Measurements from ENCODE around the gene MYCBP2.

Gene MYCBP2

GRCh38 chr13:77190349-77190958, 136.4 kb downstream of the MYCBP2 start:
- H3K4me3 ChIP-seq (ENCODE audit: low read depth, low read length) = no peak overlapping the region
- no peak for TF ChIP-seq CTCF (IDR thresholded peaks at IDR 0.05; ENCODE audit: low read depth, low read length)
- H3K9me3 ChIP-seq (ENCODE audit: severe bottlenecking) = no peaks in the 10 kb centered on the region
- H3K27ac ChIP-seq = no peak overlapping the region
- no peak for DNase-seq
- H3K36me3 ChIP-seq = no peaks in the 10 kb centered on the region
- H3K27me3 ChIP-seq (ENCODE audit: insufficient read depth, low read depth, severe bottlenecking) = no peaks in the 10 kb centered on the region

GRCh38 chr13:77185721-77186120, 141.2 kb downstream of the MYCBP2 start:
- Histone ChIP-seq H3K36me3 (no peaks in the 10 kb centered on the region; the same call in 1 of the 2 replicates), H3K4me3 (ENCODE audit: low read depth, low read length) (no peak overlapping the region), H3K9me3 (ENCODE audit: severe bottlenecking) (no peaks in the 10 kb centered on the region), H3K27ac (no peak overlapping the region), H3K27me3 (ENCODE audit: insufficient read depth, low read depth, severe bottlenecking) (no peaks in the 10 kb centered on the region)
- no peak for DNase-seq
- no peak for TF ChIP-seq CTCF (IDR thresholded peaks at IDR 0.05; ENCODE audit: low read depth, low read length)

- DNase-seq = no peak
- Histone ChIP-seq H3K9me3 (ENCODE audit: severe bottlenecking) (no peaks in the 10 kb centered on the region), H3K36me3 (no peaks in the 10 kb centered on the region; the same call in 1 of the 2 replicates), H3K27me3 (ENCODE audit: insufficient read depth, low read depth, severe bottlenecking) (no peaks in the 10 kb centered on the region), H3K4me3 (ENCODE audit: low read depth, low read length) (no peak overlapping the region), H3K27ac (no peak overlapping the region)
- no peak for TF ChIP-seq CTCF (IDR thresholded peaks at IDR 0.05; ENCODE audit: low read depth, low read length)
These were observed 142.4 kb downstream of the MYCBP2 start for GRCh38 chr13:77184455-77184854.

- no peak overlapping the region for H3K4me3 ChIP-seq (ENCODE audit: low read depth, low read length)
- H3K36me3 ChIP-seq = no peaks in the 10 kb centered on the region; the same call in 1 of the 2 replicates
- DNase-seq = no peak
- H3K27me3 ChIP-seq (ENCODE audit: insufficient read depth, low read depth, severe bottlenecking) = no peaks in the 10 kb centered on the region
- no peak overlapping the region for H3K27ac ChIP-seq
- no peaks in the 10 kb centered on the region for H3K9me3 ChIP-seq (ENCODE audit: severe bottlenecking)
- no peak for TF ChIP-seq CTCF (IDR thresholded peaks at IDR 0.05; ENCODE audit: low read depth, low read length)
These were observed 146.9 kb downstream of the MYCBP2 start for GRCh38 chr13:77180011-77180410.

GRCh38 chr13:77177646-77178045, 149.2 kb downstream of the MYCBP2 start:
- no peak for TF ChIP-seq CTCF (IDR thresholded peaks at IDR 0.05; ENCODE audit: low read depth, low read length)
- no peak overlapping the region for H3K27ac ChIP-seq
- no peak overlapping the region for H3K4me3 ChIP-seq (ENCODE audit: low read depth, low read length)
- no peaks in the 10 kb centered on the region for H3K9me3 ChIP-seq (ENCODE audit: severe bottlenecking)
- H3K36me3 ChIP-seq = no peaks in the 10 kb centered on the region; the same call in 1 of the 2 replicates
- H3K27me3 ChIP-seq (ENCODE audit: insufficient read depth, low read depth, severe bottlenecking) = no peaks in the 10 kb centered on the region
- DNase-seq = no peak

- H3K9me3 ChIP-seq (ENCODE audit: severe bottlenecking) = no peaks in the 10 kb centered on the region
- H3K36me3 ChIP-seq = no peaks in the 10 kb centered on the region; the same call in 1 of the 2 replicates
- H3K4me3 ChIP-seq (ENCODE audit: low read depth, low read length) = no peak overlapping the region
- TF ChIP-seq CTCF (IDR thresholded peaks at IDR 0.05; ENCODE audit: low read depth, low read length) = no peak
- H3K27me3 ChIP-seq (ENCODE audit: insufficient read depth, low read depth, severe bottlenecking) = no peaks in the 10 kb centered on the region
- no peak overlapping the region for H3K27ac ChIP-seq
- DNase-seq = no peak
These were observed 150.5 kb downstream of the MYCBP2 start for GRCh38 chr13:77176350-77176749.
